Testis (tissue), 3 donors: ENCODE results near the gene ATOH8. TPM values are rescaled to one million over a fixed set of nuclear protein-coding genes. Genes with fewer than 3 reads are reported as not detected.

Experiments
- DNase-seq: peaks from one replicate; pipeline ENCODE4 v3.0.0-alpha.2; 2019
- H3K27ac ChIP-seq, 2 donors: fragments of 200-600 bp; sonication (generic); one replicate each; pipeline ENCODE4 v1.5.1; 2019
- H3K27me3 ChIP-seq: fragments of 200-600 bp; sonication (generic); one replicate; pipeline ENCODE4 v1.5.1; 2019
- H3K36me3 ChIP-seq: fragments of 200-600 bp; sonication (generic); one replicate; pipeline ENCODE4 v1.5.1; 2017; ENCODE audit warnings: low read depth; ENCODE audit errors: missing control alignments
- H3K4me1 ChIP-seq: fragments of 200-600 bp; sonication (generic); one replicate; pipeline ENCODE4 v1.5.1; 2019
- H3K4me3 ChIP-seq, 2 donors: fragments of 200-600 bp; sonication (generic); one replicate each; pipeline ENCODE4 v1.5.1; 2017 to 2019
- H3K9me3 ChIP-seq: fragments of 200-600 bp; sonication (generic); one replicate; pipeline ENCODE4 v1.5.1; 2017
- POLR2A ChIP-seq: fragments of 450-650 bp; IDR thresholded peaks from one replicate; pipeline ENCODE4 v1.6.1; 2017; ENCODE audit warnings: antibody characterized with exemption, mild to moderate bottlenecking, moderate library complexity
- WGBS, 2 donors: methylation state at CpG; one replicate each; pipeline ENCODE4 v1.1.5; 2018; 5-methylcytosine and 5-hydroxymethylcytosine counted together
- intact Hi-C: fragments of 100-400 bp; cut with DNase I; formaldehyde crosslinking; loops from one replicate; pipeline ENCODE4 v1.15.1; 2023; ENCODE audit warnings: low total_unique reads
- polyA plus RNA-seq: library from polyadenylated mRNA; stranded (reverse); fragments of 350-450 nt; fragmentation: Illumina TruSeq; extraction: RNeasy Lipid Tissue Mini Kit (QIAGEN cat#74804); gene quantifications from one replicate; pipeline ENCODE4 v1.2.3, GENCODE V29; 2014; ENCODE audit warnings: low read depth, low replicate concordance; ENCODE audit not compliant: insufficient read depth
- total RNA-seq, 2 donors: library from RNA; depleted of rRNA; stranded (reverse); fragments of >200 nt; gene quantifications; one replicate each; pipeline ENCODE4 v1.2.3, GENCODE V29; 2016
- TF ChIP-seq, protein P1 (sequence below), 3 experiments: fragments of 450-650 bp in 2 of 3; fragments of 200-600 bp in 1 of 3; sonication (generic) in 1 of 3; IDR thresholded peaks; one replicate each; pipeline ENCODE4 v1.5.1; 2016 to 2019; ENCODE audit warnings: antibody characterized with exemption in 3 of 3, mild to moderate bottlenecking in 2 of 3, moderate library complexity in 1 of 3

The ATOH8 gene
- total and polyA plus RNA-seq, 3 donors from 2014 or later: 13.5 to 16.8 (median 14.2) TPM

GRCh38 chr2:85736456-85737355 is 17.1 kb upstream of the ATOH8 start:
- DNase-seq: no peak
- H3K36me3 ChIP-seq: no peaks in the 10 kb centered on the region
- H3K4me1 ChIP-seq: peaks cover 5% of the 10 kb centered on the region
- TF ChIP-seq, protein P1, sequence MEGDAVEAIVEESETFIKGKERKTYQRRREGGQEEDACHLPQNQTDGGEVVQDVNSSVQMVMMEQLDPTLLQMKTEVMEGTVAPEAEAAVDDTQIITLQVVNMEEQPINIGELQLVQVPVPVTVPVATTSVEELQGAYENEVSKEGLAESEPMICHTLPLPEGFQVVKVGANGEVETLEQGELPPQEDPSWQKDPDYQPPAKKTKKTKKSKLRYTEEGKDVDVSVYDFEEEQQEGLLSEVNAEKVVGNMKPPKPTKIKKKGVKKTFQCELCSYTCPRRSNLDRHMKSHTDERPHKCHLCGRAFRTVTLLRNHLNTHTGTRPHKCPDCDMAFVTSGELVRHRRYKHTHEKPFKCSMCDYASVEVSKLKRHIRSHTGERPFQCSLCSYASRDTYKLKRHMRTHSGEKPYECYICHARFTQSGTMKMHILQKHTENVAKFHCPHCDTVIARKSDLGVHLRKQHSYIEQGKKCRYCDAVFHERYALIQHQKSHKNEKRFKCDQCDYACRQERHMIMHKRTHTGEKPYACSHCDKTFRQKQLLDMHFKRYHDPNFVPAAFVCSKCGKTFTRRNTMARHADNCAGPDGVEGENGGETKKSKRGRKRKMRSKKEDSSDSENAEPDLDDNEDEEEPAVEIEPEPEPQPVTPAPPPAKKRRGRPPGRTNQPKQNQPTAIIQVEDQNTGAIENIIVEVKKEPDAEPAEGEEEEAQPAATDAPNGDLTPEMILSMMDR (IDR thresholded peaks at IDR 0.05): no peak
- no peak for TF ChIP-seq POLR2A
- WGBS, 2 donors: 92 to 93% methylated on average over 5 to 7 of the region's 7 CpGs
- H3K27me3 ChIP-seq: no peaks in the 10 kb centered on the region
- no peaks in the 10 kb centered on the region for H3K9me3 ChIP-seq
- no peak overlapping the region for H3K4me3 ChIP-seq
- no peak overlapping the region for H3K27ac ChIP-seq
- intact Hi-C loops: loop anchor here (5.0 kb wide), 1 partner anchor 56 kb away; no protein-coding TSS in a partner anchor

- Histone ChIP-seq H3K4me3 (no peak overlapping the region), H3K27ac (peak overlapping the region in 1 of 2 donors; percentile 7), H3K9me3 (no peaks in the 10 kb centered on the region), H3K36me3 (no peaks in the 10 kb centered on the region), H3K27me3 (no peaks in the 10 kb centered on the region), H3K4me1 (peaks cover 11% of the 10 kb centered on the region)
- intact Hi-C loops: loop anchor here (5.0 kb wide), 1 partner anchor 55 kb away; no protein-coding TSS in a partner anchor
- WGBS, 2 donors: 62 to 73% methylated on average over 4 of the region's 4 CpGs
- TF ChIP-seq, protein P1 (IDR thresholded peaks at IDR 0.05): no peak
- TF ChIP-seq POLR2A: no peak
- peak; percentile 54 for DNase-seq
Observed at GRCh38 chr2:85737481-85737880, 16.3 kb upstream of the ATOH8 start.

DNA sequence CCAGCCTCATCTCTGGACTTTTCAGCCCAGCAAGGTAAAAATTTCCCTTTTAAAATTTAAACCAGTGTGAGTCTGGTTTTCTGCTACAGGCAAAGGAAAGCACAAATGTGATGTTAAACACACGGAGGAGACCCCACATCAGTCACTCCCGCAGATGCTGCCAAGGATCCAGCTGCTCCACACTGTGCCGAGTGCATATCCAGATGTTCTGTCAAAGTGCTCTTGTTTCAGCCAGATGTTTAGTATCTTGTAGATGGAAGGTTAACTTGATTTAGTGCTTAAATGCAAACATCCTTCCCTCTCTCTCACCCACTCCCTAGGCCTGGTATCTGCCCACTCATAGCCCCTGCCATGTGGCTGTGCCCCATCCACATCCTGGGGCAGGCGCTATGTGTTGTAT is 15.8 kb upstream of the ATOH8 start:
- no peak overlapping the region for H3K4me3 ChIP-seq
- DNase-seq: no peak
- no peaks in the 10 kb centered on the region for H3K27me3 ChIP-seq
- intact Hi-C loops: loop anchor here (5.0 kb wide), 1 partner anchor 54 kb away; no protein-coding TSS in a partner anchor
- peak overlapping the region in 1 of 2 donors; percentile 7 for H3K27ac ChIP-seq
- H3K9me3 ChIP-seq: no peaks in the 10 kb centered on the region
- WGBS, 2 donors: 76 to 78% methylated on average over 4 of the region's 4 CpGs
- no peak for TF ChIP-seq POLR2A
- TF ChIP-seq, protein P1 (IDR thresholded peaks at IDR 0.05): no peak
- H3K4me1 ChIP-seq: peaks cover 16% of the 10 kb centered on the region
- no peaks in the 10 kb centered on the region for H3K36me3 ChIP-seq

- Histone ChIP-seq H3K27ac (no peak overlapping the region), H3K4me1 (peaks cover 38% of the 10 kb centered on the region)
Observed at GRCh38 chr2:85740193-85740592, 13.6 kb upstream of the ATOH8 start.

More at GRCh38 chr2:85740193-85740592, 13.6 kb upstream of the ATOH8 start:
- DNase-seq: no peak
- TF ChIP-seq, protein P1 (IDR thresholded peaks at IDR 0.05): no peak
- no peak for TF ChIP-seq POLR2A
- intact Hi-C loops: no loop called here
- Histone ChIP-seq H3K36me3 (no peaks in the 10 kb centered on the region), H3K4me3 (no peak overlapping the region), H3K9me3 (no peaks in the 10 kb centered on the region), H3K27me3 (no peaks in the 10 kb centered on the region)
- 81 to 82% methylated on average over 4 of the region's 4 CpGs for WGBS, 2 donors
